K562 (cell line): ENCODE results near the gene ZNF740. TPM values are rescaled to one million over a fixed set of nuclear protein-coding genes. Genes with fewer than 3 reads are reported as not detected.

ENCODE experiments used
- GABPA ChIP-seq: fragments of 200-800 bp; sonication (Bioruptor generic); conservative IDR thresholded peaks from 2 replicates; pipeline ENCODE4 v1.6.1; 2016; ENCODE audit warnings: low read depth, missing genetic modification characterization, missing compliant biosample characterization
- HSF4 ChIP-seq: fragments of 250-450 bp; sonication (Bioruptor Pico); IDR thresholded peaks from 2 replicates; pipeline ENCODE4 v2.1.2; 2022; ENCODE audit warnings: mild to moderate bottlenecking, moderate library complexity, borderline replicate concordance
- MYNN ChIP-seq, 2 experiments: sonication (generic); formaldehyde crosslinking in 1 of 2; IDR thresholded peaks; 2 replicates each; pipeline versions ENCODE4 v1.5.0 to v1.6.1; 2016 to 2020; ENCODE audit warnings: antibody characterized with exemption in 1 of 2, missing genetic modification reagents in 1 of 2
- POLR2A ChIP-seq: fragments of 450-650 bp; conservative IDR thresholded peaks from 2 replicates; pipeline ENCODE4 v1.6.1; 2016
- POLR3G ChIP-seq: IDR thresholded peaks from 2 replicates; pipeline ENCODE4 v1.6.1; 2011; ENCODE audit not compliant: insufficient read length, insufficient replicate concordance; ENCODE audit errors: extremely low read depth
- RAD21 ChIP-seq, 2 experiments: fragments of 250-450 bp in 1 of 2; fragments of 450-650 bp in 1 of 2; sonication (Bioruptor Pico) in 1 of 2; formaldehyde crosslinking in 1 of 2; IDR thresholded peaks in 1 of 2; conservative IDR thresholded peaks in 1 of 2; 2 replicates each; pipeline versions ENCODE4 v1.4.0 to v1.8.0; 2020 to 2022; ENCODE audit warnings: mild to moderate bottlenecking in 2 of 2, moderate library complexity in 1 of 2
- RBFOX2 ChIP-seq: fragments of 200-400 bp; formaldehyde crosslinking; IDR thresholded peaks from 2 replicates; pipeline ENCODE4 v1.6.1; 2017; ENCODE audit warnings: low read depth, mild to moderate bottlenecking, low read length, moderate library complexity
- SRSF1 ChIP-seq: fragments of 200-400 bp; formaldehyde crosslinking; IDR thresholded peaks from 2 replicates; pipeline ENCODE4 v1.6.1; 2017; ENCODE audit warnings: mild to moderate bottlenecking, low read depth, low read length, moderate library complexity
- SUPT5H ChIP-seq: fragments of 450-650 bp; IDR thresholded peaks from 2 replicates; pipeline ENCODE4 v1.6.1; 2016
- ZFP1 ChIP-seq: fragments of 450-650 bp; formaldehyde crosslinking; IDR thresholded peaks from 2 replicates; pipeline ENCODE4 v1.4.0; 2020; ENCODE audit warnings: mild to moderate bottlenecking, mixed read lengths
- polyA plus RNA-seq, 8 experiments: library from polyadenylated mRNA; depleted of rRNA in 4 of 8; stranded (reverse) in 5 of 8; unstranded in 3 of 8; fragments of >200 nt; fragmentation: Nextera tagmentation in 2 of 8; fragmentation: Illumina TruSeq in 1 of 8; extraction: Ambion mirVana in 2 of 8; extraction: Trizol in 1 of 8; gene quantifications; 2 replicates each; pipeline versions ENCODE4 v1.2.1 to v1.2.3, GENCODE V29; 2011 to 2014; ENCODE audit warnings: inconsistent platforms in 1 of 8, missing spikeins in 1 of 8
- total RNA-seq, 7 experiments: library from RNA; depleted of rRNA in 6 of 7; stranded (reverse); fragments of >200 nt in 6 of 7; fragmentation: Illumina TruSeq in 2 of 7; extraction: Trizol in 2 of 7; gene quantifications; 2 replicates each; pipeline versions ENCODE4 v1.2.1 to v1.2.3, GENCODE V29; 2011 to 2021; ENCODE audit warnings: low replicate concordance in 1 of 7
- TF ChIP-seq, protein P1 (sequence below): fragments of 250-450 bp; sonication (Bioruptor Pico); IDR thresholded peaks from 2 replicates; pipeline ENCODE4 v1.5.1; 2021; ENCODE audit warnings: mild to moderate bottlenecking
- TF ChIP-seq, protein P2 (sequence below): fragments of 450-650 bp; IDR thresholded peaks from one replicate; pipeline ENCODE4 v1.6.1; 2018; ENCODE audit warnings: mild to moderate bottlenecking, moderate library complexity; ENCODE audit not compliant: partially characterized antibody
- TF ChIP-seq, protein P3 (sequence below): sonication (generic); formaldehyde crosslinking; IDR thresholded peaks from 2 replicates; pipeline ENCODE4 v1.9.0; 2022; ENCODE audit warnings: mild to moderate bottlenecking, missing genetic modification reagents
- TF ChIP-seq, protein P4 (sequence below): fragments of 250-450 bp; sonication (Bioruptor Pico); IDR thresholded peaks from 2 replicates; pipeline ENCODE4 v1.8.0; 2022; ENCODE audit warnings: inconsistent platforms
- TF ChIP-seq, protein P5 (sequence below): fragments of 450-650 bp; conservative IDR thresholded peaks from 2 replicates; pipeline ENCODE4 v1.6.1; 2016; ENCODE audit warnings: missing genetic modification characterization, low read depth, mild to moderate bottlenecking, missing compliant biosample characterization, moderate library complexity
- TF ChIP-seq, protein P6 (sequence below): sonication (generic); formaldehyde crosslinking; IDR thresholded peaks from 2 replicates; pipeline ENCODE4 v1.8.0; 2022; ENCODE audit warnings: missing genetic modification reagents, mild to moderate bottlenecking, moderate library complexity, borderline replicate concordance
- TF ChIP-seq, protein P7 (sequence below): fragments of 450-650 bp; formaldehyde crosslinking; IDR thresholded peaks from 2 replicates; pipeline ENCODE4 v1.4.0; 2020; ENCODE audit warnings: mild to moderate bottlenecking, moderate library complexity

The ZNF740 gene
- total and polyA plus RNA-seq, 9 of the 15 experiments (the other 6 are each of a cell fraction or from before 2014, with no cell fraction given), result 0.57 to 46.4 (median 18.6) TPM

DNA sequence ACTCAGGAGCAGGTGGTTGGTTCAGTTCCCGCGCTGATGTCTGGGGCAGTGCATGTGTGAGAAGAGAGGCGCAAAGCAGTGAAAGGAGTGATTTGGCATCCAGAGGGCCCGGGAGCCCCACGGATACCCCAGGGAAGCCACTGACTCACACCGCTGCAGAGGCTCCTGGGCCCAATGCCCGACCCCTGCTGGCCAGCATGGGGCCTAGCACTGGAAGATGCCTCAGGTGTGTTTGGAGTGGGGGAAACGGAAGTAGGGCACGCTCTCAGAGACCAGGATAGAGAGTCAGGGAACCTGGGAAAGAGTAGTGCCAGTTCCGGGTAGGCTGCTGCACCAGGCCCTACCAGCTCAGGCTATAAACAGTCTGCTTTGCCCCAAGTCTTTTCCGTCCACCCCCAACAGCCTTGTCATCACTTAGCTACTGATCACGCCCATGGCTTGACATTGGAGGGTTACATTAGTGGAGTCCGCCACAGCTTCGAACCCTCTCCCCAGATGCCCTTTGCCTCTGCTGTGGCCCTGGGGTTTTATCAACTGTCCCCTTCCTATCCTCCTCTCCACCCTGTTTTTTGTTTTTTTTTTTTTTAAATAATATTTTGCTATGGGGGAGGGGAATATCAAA, 9.7 kb downstream of the ZNF740 start (continued):
- TF ChIP-seq, protein P1, sequence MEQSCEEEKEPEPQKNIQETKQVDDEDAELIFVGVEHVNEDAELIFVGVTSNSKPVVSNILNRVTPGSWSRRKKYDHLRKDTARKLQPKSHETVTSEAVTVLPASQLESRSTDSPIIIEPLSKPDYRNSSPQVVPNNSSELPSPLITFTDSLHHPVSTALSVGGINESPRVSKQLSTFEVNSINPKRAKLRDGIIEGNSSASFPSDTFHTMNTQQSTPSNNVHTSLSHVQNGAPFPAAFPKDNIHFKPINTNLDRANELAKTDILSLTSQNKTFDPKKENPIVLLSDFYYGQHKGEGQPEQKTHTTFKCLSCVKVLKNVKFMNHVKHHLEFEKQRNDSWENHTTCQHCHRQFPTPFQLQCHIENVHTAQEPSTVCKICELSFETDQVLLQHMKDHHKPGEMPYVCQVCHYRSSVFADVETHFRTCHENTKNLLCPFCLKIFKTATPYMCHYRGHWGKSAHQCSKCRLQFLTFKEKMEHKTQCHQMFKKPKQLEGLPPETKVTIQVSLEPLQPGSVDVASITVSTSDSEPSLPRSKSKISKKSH, result no peak
- TF ChIP-seq MYNN (IDR thresholded peaks at IDR 0.05), result 0 out of 2 replicates have a peak, but pooled peaks have one; percentile 12
- TF ChIP-seq MYNN (CRISPR knock-in tag; IDR thresholded peaks at IDR 0.05), result no peak
- no peak for TF ChIP-seq GABPA (tag)
- peak; percentile 50 to 73 for TF ChIP-seq RAD21 (CRISPR knock-in tag; conservative IDR thresholded peaks at IDR 0.05 in 1 of 2, IDR thresholded peaks at IDR 0.05 in 1 of 2)
- TF ChIP-seq RBFOX2, result peak; percentile 38; the same call in 1 of the 2 replicates
- TF ChIP-seq ZFP1, result no peak
- TF ChIP-seq, protein P2, sequence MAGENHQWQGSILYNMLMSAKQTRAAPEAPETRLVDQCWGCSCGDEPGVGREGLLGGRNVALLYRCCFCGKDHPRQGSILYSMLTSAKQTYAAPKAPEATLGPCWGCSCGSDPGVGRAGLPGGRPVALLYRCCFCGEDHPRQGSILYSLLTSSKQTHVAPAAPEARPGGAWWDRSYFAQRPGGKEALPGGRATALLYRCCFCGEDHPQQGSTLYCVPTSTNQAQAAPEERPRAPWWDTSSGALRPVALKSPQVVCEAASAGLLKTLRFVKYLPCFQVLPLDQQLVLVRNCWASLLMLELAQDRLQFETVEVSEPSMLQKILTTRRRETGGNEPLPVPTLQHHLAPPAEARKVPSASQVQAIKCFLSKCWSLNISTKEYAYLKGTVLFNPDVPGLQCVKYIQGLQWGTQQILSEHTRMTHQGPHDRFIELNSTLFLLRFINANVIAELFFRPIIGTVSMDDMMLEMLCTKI, result no peak
- 0 out of 2 replicates have a peak, but pooled peaks have one; percentile 34 for TF ChIP-seq SUPT5H
- TF ChIP-seq, protein P3, sequence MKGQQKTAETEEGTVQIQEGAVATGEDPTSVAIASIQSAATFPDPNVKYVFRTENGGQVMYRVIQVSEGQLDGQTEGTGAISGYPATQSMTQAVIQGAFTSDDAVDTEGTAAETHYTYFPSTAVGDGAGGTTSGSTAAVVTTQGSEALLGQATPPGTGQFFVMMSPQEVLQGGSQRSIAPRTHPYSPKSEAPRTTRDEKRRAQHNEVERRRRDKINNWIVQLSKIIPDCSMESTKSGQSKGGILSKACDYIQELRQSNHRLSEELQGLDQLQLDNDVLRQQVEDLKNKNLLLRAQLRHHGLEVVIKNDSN (CRISPR knock-in tag), result no peak
- no peak for TF ChIP-seq POLR3G
- TF ChIP-seq, protein P4, sequence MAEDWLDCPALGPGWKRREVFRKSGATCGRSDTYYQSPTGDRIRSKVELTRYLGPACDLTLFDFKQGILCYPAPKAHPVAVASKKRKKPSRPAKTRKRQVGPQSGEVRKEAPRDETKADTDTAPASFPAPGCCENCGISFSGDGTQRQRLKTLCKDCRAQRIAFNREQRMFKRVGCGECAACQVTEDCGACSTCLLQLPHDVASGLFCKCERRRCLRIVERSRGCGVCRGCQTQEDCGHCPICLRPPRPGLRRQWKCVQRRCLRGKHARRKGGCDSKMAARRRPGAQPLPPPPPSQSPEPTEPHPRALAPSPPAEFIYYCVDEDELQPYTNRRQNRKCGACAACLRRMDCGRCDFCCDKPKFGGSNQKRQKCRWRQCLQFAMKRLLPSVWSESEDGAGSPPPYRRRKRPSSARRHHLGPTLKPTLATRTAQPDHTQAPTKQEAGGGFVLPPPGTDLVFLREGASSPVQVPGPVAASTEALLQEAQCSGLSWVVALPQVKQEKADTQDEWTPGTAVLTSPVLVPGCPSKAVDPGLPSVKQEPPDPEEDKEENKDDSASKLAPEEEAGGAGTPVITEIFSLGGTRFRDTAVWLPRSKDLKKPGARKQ, result no peak
- peak; percentile 30; the same call in 1 of the 2 replicates for TF ChIP-seq POLR2A
- TF ChIP-seq, protein P5, sequence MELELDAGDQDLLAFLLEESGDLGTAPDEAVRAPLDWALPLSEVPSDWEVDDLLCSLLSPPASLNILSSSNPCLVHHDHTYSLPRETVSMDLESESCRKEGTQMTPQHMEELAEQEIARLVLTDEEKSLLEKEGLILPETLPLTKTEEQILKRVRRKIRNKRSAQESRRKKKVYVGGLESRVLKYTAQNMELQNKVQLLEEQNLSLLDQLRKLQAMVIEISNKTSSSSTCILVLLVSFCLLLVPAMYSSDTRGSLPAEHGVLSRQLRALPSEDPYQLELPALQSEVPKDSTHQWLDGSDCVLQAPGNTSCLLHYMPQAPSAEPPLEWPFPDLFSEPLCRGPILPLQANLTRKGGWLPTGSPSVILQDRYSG (tag), result no peak
- no peak for TF ChIP-seq HSF4 (CRISPR knock-in tag)
- TF ChIP-seq, protein P6, sequence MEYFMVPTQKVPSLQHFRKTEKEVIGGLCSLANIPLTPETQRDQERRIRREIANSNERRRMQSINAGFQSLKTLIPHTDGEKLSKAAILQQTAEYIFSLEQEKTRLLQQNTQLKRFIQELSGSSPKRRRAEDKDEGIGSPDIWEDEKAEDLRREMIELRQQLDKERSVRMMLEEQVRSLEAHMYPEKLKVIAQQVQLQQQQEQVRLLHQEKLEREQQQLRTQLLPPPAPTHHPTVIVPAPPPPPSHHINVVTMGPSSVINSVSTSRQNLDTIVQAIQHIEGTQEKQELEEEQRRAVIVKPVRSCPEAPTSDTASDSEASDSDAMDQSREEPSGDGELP (CRISPR knock-in tag), result no peak
- no peak for TF ChIP-seq SRSF1
- TF ChIP-seq, protein P7, sequence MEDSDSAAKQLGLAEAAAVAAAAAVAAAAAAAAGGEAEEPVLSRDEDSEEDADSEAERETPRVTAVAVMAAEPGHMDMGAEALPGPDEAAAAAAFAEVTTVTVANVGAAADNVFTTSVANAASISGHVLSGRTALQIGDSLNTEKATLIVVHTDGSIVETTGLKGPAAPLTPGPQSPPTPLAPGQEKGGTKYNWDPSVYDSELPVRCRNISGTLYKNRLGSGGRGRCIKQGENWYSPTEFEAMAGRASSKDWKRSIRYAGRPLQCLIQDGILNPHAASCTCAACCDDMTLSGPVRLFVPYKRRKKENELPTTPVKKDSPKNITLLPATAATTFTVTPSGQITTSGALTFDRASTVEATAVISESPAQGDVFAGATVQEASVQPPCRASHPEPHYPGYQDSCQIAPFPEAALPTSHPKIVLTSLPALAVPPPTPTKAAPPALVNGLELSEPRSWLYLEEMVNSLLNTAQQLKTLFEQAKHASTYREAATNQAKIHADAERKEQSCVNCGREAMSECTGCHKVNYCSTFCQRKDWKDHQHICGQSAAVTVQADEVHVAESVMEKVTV (CRISPR knock-in tag), result 0 out of 2 replicates have a peak, but pooled peaks have one; percentile 15
